HG02852 (cell line): ENCODE results near the gene REX1BD.
"Not testable (repeated sequence)": the region's sequence is repeated elsewhere in the genome, so short reads cannot be mapped to it uniquely, and the experiment has no call there.

Source experiments
- ATAC-seq: cut with Tn5 transposase; IDR thresholded peaks from one replicate; pipeline ENCODE4 v1.9.1; 2021; ENCODE audit warnings: mild to moderate bottlenecking, moderate library complexity; ENCODE audit not compliant: unreplicated experiment

REX1BD gene

GRCh38 chr19:18588611-18589379 is at the start of gene REX1BD:
REX1BD (plus strand) TSS chr19:18588798; CDS start chr19:18588802, 4 bp downstream.
- ATAC-seq = peak; percentile 73

- no peak for ATAC-seq
Observed at GRCh38 chr19:18539372-18539771, 49.2 kb upstream of the REX1BD start.

- ATAC-seq = not testable (repeated sequence)
Observed at GRCh38 chr19:18540200-18540599, 48.4 kb upstream of the REX1BD start.

- ATAC-seq = no peak
Observed at GRCh38 chr19:18541258-18541991, 47.2 kb upstream of the REX1BD start.

GRCh38 chr19:18541992-18542940 is 46.3 kb upstream of the REX1BD start:
- ATAC-seq = no peak

- ATAC-seq = peak; percentile 93
Observed at GRCh38 chr19:18542941-18543813, 45.4 kb upstream of the REX1BD start, which contains the start of gene FKBP8. FKBP8 (minus strand) TSS chr19:18543573; CDS start chr19:18541970, 1,603 bp downstream.

- ATAC-seq = peak; percentile 47
Observed at GRCh38 chr19:18543814-18544475, 44.7 kb upstream of the REX1BD start.

- ATAC-seq = no peak
Observed at GRCh38 chr19:18551631-18552030, 37.0 kb upstream of the REX1BD start.

- ATAC-seq = peak; percentile 90
Observed at GRCh38 chr19:18557411-18558201, 31.0 kb upstream of the REX1BD start, which contains the start of gene KXD1. KXD1 (plus strand) TSS chr19:18557870; CDS start chr19:18562057, 4,187 bp downstream.

GRCh38 chr19:18558202-18558555 is 30.4 kb upstream of the REX1BD start:
- ATAC-seq = no peak

GRCh38 chr19:18558604-18559003 is 30.0 kb upstream of the REX1BD start:
- no peak for ATAC-seq

- ATAC-seq = no peak
Observed at GRCh38 chr19:18559685-18560084, 28.9 kb upstream of the REX1BD start.

GRCh38 chr19:18562086-18562485 is 26.5 kb upstream of the REX1BD start:
- no peak for ATAC-seq

GRCh38 chr19:18566953-18567352 is 21.6 kb upstream of the REX1BD start:
- no peak for ATAC-seq

GRCh38 chr19:18568367-18568766 is 20.2 kb upstream of the REX1BD start:
- ATAC-seq = no peak

GRCh38 chr19:18571564-18572344 is 16.8 kb upstream of the REX1BD start, which contains the start of gene UBA52:
UBA52 (plus strand) TSS chr19:18571857; CDS start chr19:18573301, 1,444 bp downstream.
- peak; percentile 87 for ATAC-seq

- ATAC-seq = no peak
Observed at GRCh38 chr19:18574691-18575291, 13.8 kb upstream of the REX1BD start.
